Panc1 (cell line): ENCODE measurements around the gene ARHGEF17.

Experiments used
- CTCF ChIP-seq: fragments of 450-650 bp; IDR thresholded peaks from 2 replicates; pipeline ENCODE4 v1.5.1; 2017; ENCODE audit warnings: mild to moderate bottlenecking
- POLR2AphosphoS5 ChIP-seq: IDR thresholded peaks from 2 replicates; pipeline ENCODE4 v1.6.1; 2012; ENCODE audit warnings: mild to moderate bottlenecking, low read depth, low read length, moderate library complexity
- REST ChIP-seq, 2 experiments: IDR thresholded peaks; 2 replicates each; pipeline ENCODE4 v1.6.1; 2011 to 2012; ENCODE audit warnings: low read depth in 2 of 2, control low read depth in 1 of 2, low read length in 1 of 2, mild to moderate bottlenecking in 1 of 2, moderate library complexity in 1 of 2; ENCODE audit not compliant: insufficient read depth in 1 of 2
- TCF7L2 ChIP-seq: IDR thresholded peaks from 2 replicates; pipeline ENCODE4 v1.6.1; 2011; ENCODE audit warnings: mild to moderate bottlenecking, low read depth, low read length, inconsistent platforms

- TF ChIP-seq CTCF = peak; percentile 77
- no peak for TF ChIP-seq REST (IDR thresholded peaks at IDR 0.05; ENCODE audit: insufficient read depth in 1 of 2, low read depth in 2 of 2, low read length in 1 of 2)
- TF ChIP-seq POLR2AphosphoS5 = no peak
- TF ChIP-seq TCF7L2 = no peak
These were observed 96.0 kb downstream of the ARHGEF17 start for GRCh38 chr11:73404048-73404447.
